ENCODE measurements around the gene CCDC69. TPM values are rescaled to one million over a fixed set of nuclear protein-coding genes. Genes with fewer than 3 reads are reported as not detected.
A peak's percentile ranks its signal among the peaks of the same experiment; 100 is the strongest.

CCDC69 gene, protein sequence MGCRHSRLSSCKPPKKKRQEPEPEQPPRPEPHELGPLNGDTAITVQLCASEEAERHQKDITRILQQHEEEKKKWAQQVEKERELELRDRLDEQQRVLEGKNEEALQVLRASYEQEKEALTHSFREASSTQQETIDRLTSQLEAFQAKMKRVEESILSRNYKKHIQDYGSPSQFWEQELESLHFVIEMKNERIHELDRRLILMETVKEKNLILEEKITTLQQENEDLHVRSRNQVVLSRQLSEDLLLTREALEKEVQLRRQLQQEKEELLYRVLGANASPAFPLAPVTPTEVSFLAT
- total RNA-seq = 3.0 and 3.4 TPM in 2 replicates

DNA sequence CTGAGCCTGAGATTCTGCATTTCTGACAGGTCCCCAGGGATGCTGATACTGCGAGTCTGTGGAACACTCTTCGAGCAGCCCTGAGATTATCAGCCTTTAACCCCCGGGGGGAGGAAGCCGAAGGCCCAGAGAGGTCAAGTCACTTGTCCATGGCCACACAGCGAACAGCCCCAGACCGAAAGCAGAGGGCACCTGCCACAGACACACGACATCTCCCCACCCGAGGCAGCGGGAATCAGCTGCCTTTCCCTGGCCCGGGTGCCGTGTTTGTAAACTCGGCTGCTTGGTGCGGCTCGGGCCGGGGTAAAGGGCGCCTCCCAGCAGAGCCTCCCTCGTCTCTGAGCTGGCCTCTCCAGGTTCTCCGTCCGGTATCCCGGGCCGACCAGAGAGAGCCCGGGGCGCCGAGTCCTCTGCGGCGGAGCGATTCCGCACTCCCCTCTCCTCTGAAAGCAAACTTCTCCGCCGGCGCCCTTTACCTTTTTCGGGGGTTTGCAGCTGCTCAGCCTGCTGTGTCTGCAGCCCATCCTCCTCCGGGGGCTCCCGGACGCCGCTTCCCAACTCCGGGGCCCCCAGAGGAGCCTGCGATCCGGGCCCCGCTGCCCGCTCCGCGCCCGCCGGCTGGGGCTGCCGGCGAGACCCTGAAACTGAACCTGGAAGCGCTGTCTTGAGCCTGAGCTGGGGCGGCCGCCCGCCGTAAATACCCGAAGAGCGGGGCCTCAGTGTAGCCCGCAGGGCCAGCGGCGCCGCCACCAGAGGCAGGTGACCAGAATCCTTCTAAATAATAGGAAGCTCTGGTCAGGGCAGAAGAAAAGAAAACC lies at the start of gene CCDC69:
CCDC69 (minus strand) TSS at position 646 of the 818 bp plus-strand sequence; CDS start at position 524, 122 bp downstream.
- TF ChIP-seq, protein P1, sequence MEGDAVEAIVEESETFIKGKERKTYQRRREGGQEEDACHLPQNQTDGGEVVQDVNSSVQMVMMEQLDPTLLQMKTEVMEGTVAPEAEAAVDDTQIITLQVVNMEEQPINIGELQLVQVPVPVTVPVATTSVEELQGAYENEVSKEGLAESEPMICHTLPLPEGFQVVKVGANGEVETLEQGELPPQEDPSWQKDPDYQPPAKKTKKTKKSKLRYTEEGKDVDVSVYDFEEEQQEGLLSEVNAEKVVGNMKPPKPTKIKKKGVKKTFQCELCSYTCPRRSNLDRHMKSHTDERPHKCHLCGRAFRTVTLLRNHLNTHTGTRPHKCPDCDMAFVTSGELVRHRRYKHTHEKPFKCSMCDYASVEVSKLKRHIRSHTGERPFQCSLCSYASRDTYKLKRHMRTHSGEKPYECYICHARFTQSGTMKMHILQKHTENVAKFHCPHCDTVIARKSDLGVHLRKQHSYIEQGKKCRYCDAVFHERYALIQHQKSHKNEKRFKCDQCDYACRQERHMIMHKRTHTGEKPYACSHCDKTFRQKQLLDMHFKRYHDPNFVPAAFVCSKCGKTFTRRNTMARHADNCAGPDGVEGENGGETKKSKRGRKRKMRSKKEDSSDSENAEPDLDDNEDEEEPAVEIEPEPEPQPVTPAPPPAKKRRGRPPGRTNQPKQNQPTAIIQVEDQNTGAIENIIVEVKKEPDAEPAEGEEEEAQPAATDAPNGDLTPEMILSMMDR (conservative IDR thresholded peaks at IDR 0.05; ENCODE audit: low read depth, low read length) = no peak
- no peak for DNase-seq (ENCODE audit: low read depth)
- peak within 1 kb of the TSS; percentile 71 for H3K4me3 ChIP-seq (ENCODE audit: low read depth, low read length)

DNA sequence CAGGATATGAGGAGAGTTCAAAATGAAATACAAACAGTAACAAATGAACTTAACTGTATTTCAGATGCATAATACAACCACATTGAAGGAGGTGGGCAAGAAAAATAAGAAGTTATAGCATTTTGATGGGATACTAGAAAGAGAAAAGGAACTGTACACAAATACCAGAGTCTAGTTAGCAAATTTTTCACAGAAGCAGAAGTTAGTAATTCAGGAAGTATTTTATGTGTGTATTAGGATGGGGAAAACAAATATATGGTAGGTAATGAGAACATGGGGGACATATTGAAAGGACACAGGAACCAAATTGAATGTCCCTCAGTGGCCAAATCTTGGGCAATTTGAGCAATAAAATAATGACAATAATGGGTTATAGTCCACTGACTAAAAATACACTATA lies 47.4 kb upstream of the CCDC69 start:
- DNase-seq (ENCODE audit: low read depth) = no peak
- H3K4me3 ChIP-seq (ENCODE audit: low read depth, low read length) = no peak overlapping the region
- TF ChIP-seq, protein P1 (conservative IDR thresholded peaks at IDR 0.05; ENCODE audit: low read depth, low read length) = no peak

DNA sequence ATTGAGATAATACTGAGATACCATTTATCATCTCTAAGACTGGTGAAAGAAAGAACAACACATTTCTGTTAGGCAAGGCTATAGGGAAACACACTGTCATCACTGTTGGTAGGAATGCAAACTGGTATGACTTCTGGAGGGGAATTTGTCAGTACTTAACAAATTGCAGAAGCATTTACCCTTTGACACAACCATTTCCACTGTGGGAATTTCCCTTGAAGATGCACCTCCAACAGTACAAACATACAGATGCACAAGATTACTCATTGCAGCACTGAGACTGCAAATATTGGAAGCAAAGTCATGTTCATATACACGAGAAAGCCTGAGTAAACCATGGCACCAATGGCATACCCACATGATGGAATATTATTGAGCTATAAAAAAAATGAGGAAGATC lies 46.7 kb upstream of the CCDC69 start:
- peak; percentile 22 for DNase-seq (ENCODE audit: low read depth)
- no peak overlapping the region for H3K4me3 ChIP-seq (ENCODE audit: low read depth, low read length)
- TF ChIP-seq, protein P1 (conservative IDR thresholded peaks at IDR 0.05; ENCODE audit: low read depth, low read length) = no peak

DNA sequence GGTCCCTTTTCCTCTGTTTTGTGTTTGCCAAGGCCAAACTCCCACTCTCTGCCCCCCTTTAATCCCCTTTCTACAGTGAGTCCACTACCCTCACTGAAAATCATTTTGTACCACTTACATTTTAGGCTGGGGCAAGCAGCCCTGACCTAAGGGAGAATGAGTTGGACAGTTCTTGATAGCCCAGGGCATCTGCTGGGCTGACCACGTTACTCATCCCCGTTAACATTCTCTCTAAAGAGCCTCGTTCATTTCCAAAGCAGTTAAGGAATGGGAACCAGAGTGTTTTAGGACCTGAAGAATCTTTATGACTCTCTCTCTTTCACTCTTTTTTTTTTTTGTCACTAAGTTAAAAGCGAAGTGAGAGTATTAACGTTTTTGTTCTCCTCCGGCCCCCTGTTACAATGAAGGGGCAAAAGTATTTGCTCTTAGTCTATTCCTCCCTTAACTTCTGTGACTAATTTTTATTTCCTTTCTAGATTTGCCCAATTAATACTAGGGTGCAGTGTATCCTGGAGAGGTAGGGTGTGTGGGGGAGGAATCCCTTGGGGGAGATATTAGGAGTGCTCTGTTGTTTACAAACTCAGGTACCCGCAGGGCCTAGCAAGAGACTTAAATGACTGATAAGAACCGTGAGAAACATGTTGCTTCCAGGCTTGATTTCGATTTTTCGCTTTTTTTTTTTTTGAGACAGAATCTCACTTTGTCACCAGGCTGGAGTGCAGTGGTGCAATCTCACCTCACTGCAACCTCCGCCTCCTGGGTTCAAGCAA lies 43.8 kb upstream of the CCDC69 start:
- no peak for DNase-seq (ENCODE audit: low read depth)
- H3K4me3 ChIP-seq (ENCODE audit: low read depth, low read length) = no peak overlapping the region
- TF ChIP-seq, protein P1 (conservative IDR thresholded peaks at IDR 0.05; ENCODE audit: low read depth, low read length) = no peak

DNA sequence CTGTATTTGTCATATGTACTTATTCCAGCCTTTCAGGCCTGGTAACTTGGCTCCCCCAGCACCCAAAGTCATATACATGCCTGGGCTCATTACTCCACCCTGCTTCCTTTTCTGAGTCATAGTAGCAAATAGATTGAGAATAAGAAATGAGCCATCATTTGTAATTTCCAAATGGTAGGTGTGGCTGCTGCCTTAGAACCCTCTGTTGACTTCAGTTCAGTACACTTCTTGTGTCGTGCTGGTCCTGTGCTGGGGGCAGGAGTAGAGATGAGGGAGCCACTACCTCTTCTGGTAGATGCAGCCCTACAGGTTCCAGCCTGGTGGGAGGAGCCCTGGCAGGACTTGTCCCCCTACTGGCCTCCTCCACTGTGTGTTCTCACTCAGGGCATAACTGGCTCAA lies 40.2 kb upstream of the CCDC69 start:
- H3K4me3 ChIP-seq (ENCODE audit: low read depth, low read length) = no peak overlapping the region
- TF ChIP-seq, protein P1 (conservative IDR thresholded peaks at IDR 0.05; ENCODE audit: low read depth, low read length) = peak; percentile 3
- no peak for DNase-seq (ENCODE audit: low read depth)

DNA sequence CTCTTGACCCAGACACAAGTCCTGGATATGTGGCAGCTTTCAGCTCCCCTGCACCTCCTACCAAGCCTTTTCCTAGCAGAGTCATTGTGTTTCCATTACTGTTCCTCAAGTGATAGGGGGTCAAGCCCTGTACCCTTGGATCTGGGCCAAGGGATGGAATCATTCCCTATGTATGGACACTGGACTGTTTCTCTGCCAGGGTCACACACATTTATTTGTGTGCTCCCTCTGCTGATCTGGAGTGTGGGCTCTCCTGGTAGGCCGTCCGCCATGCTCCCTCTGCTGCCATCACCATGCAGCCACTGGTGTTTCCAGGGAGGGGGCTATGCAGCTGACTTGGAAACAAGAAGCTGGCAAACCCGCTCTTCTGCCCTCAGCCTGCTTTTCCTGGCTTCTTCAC lies 38.6 kb upstream of the CCDC69 start:
- no peak for DNase-seq (ENCODE audit: low read depth)
- no peak overlapping the region for H3K4me3 ChIP-seq (ENCODE audit: low read depth, low read length)
- TF ChIP-seq, protein P1 (conservative IDR thresholded peaks at IDR 0.05; ENCODE audit: low read depth, low read length) = no peak

Measured in epithelial cell of proximal tubule (primary cell).